ENCODE results near the gene GUCY1A1.
A peak's percentile ranks its signal among the peaks of the same experiment; 100 is the strongest.

Gene GUCY1A1

GRCh38 chr4:155693015-155693663 lies 26.5 kb downstream of the GUCY1A1 start:
- DNase-seq (ENCODE audit: low spot score): no peak

GRCh38 chr4:155694100-155694785 lies 27.6 kb downstream of the GUCY1A1 start:
- DNase-seq (ENCODE audit: low spot score): no peak

GRCh38 chr4:155696226-155696625 lies 29.6 kb downstream of the GUCY1A1 start:
- DNase-seq (ENCODE audit: low spot score): no peak

- DNase-seq (ENCODE audit: low spot score): no peak
Measured at GRCh38 chr4:155696726-155697125, 30.1 kb downstream of the GUCY1A1 start.

GRCh38 chr4:155701827-155702226 lies 35.2 kb downstream of the GUCY1A1 start:
- DNase-seq (ENCODE audit: low spot score): no peak

GRCh38 chr4:155703486-155704247 lies 37.0 kb downstream of the GUCY1A1 start:
- no peak for DNase-seq (ENCODE audit: low spot score)

GRCh38 chr4:155704841-155705404 lies 38.3 kb downstream of the GUCY1A1 start:
- no peak for DNase-seq (ENCODE audit: low spot score)

- DNase-seq (ENCODE audit: low spot score): no peak
Measured at GRCh38 chr4:155705664-155706063, 39.0 kb downstream of the GUCY1A1 start.

- DNase-seq (ENCODE audit: low spot score): no peak
Measured at GRCh38 chr4:155706147-155706546, 39.5 kb downstream of the GUCY1A1 start.

- DNase-seq (ENCODE audit: low spot score): no peak
Measured at GRCh38 chr4:155707251-155707650, 40.6 kb downstream of the GUCY1A1 start.

GRCh38 chr4:155708782-155709181 lies 42.1 kb downstream of the GUCY1A1 start:
- DNase-seq (ENCODE audit: low spot score): no peak

- no peak for DNase-seq (ENCODE audit: low spot score)
Measured at GRCh38 chr4:155709918-155710317, 43.3 kb downstream of the GUCY1A1 start.

- no peak for DNase-seq (ENCODE audit: low spot score)
Measured at GRCh38 chr4:155711556-155711955, 44.9 kb downstream of the GUCY1A1 start.

GRCh38 chr4:155712846-155713245 lies 46.2 kb downstream of the GUCY1A1 start:
- DNase-seq (ENCODE audit: low spot score): no peak

GRCh38 chr4:155713911-155714310 lies 47.3 kb downstream of the GUCY1A1 start:
- no peak for DNase-seq (ENCODE audit: low spot score)

GRCh38 chr4:155722336-155722735 lies 55.7 kb downstream of the GUCY1A1 start:
- no peak for DNase-seq (ENCODE audit: low spot score)

GRCh38 chr4:155722816-155723499 lies 56.3 kb downstream of the GUCY1A1 start:
- peak; percentile 9 for DNase-seq (ENCODE audit: low spot score)

GRCh38 chr4:155724731-155725130 lies 58.1 kb downstream of the GUCY1A1 start:
- DNase-seq (ENCODE audit: low spot score): no peak

- no peak for DNase-seq (ENCODE audit: low spot score)
Measured at GRCh38 chr4:155734065-155734464, 67.4 kb downstream of the GUCY1A1 start.

- DNase-seq (ENCODE audit: low spot score): no peak
Measured at GRCh38 chr4:155734951-155735350, 68.3 kb downstream of the GUCY1A1 start.

GRCh38 chr4:155735496-155735895 lies 68.8 kb downstream of the GUCY1A1 start:
- no peak for DNase-seq (ENCODE audit: low spot score)

- no peak for DNase-seq (ENCODE audit: low spot score)
Measured at GRCh38 chr4:155738548-155738947, 71.9 kb downstream of the GUCY1A1 start.

Measured in AG08396 (cell line).